ENCODE results near the gene ESPL1.

GRCh38 chr12:53336181-53336681 lies 68.1 kb downstream of the ESPL1 start, which contains the start of gene SP7:
- TF ChIP-seq CTCF (conservative IDR thresholded peaks at IDR 0.05; ENCODE audit: low read length) = no peak
- TF ChIP-seq EZH2phosphoT487 (IDR thresholded peaks at IDR 0.05; ENCODE audit: borderline replicate concordance, low read depth, low read length) = no peak

Data from OCI-LY7 (cell line).